LNCaP clone FGC (cell line): ENCODE results near the gene BCAR3.

Source experiments
- DNase-seq: peaks from one replicate; pipeline ENCODE4 v3.0.0-alpha.2; 2011; ENCODE audit warnings: low read depth
- H3K4me3 ChIP-seq: 2 replicates; pipeline ENCODE4 v1.5.1; 2011; ENCODE audit warnings: mild to moderate bottlenecking, low read depth, low read length, control low read depth
- CTCF ChIP-seq: IDR thresholded peaks from 2 replicates; pipeline ENCODE4 v1.5.1; 2012; ENCODE audit warnings: mild to moderate bottlenecking; ENCODE audit not compliant: control insufficient read depth, insufficient read depth; ENCODE audit errors: extremely low read depth

The BCAR3 gene

GRCh38 chr1:93694819-93695218, 13.2 kb upstream of the BCAR3 start:
- no peak overlapping the region for H3K4me3 ChIP-seq
- DNase-seq = no peak
- TF ChIP-seq CTCF = no peak

- TF ChIP-seq CTCF = no peak
- H3K4me3 ChIP-seq = no peak overlapping the region
- no peak for DNase-seq
Observed at GRCh38 chr1:93694039-93694438, 12.4 kb upstream of the BCAR3 start.

- no peak for DNase-seq
- H3K4me3 ChIP-seq = no peak overlapping the region
- TF ChIP-seq CTCF = no peak
Observed at GRCh38 chr1:93692983-93693591, 11.4 kb upstream of the BCAR3 start.

DNA sequence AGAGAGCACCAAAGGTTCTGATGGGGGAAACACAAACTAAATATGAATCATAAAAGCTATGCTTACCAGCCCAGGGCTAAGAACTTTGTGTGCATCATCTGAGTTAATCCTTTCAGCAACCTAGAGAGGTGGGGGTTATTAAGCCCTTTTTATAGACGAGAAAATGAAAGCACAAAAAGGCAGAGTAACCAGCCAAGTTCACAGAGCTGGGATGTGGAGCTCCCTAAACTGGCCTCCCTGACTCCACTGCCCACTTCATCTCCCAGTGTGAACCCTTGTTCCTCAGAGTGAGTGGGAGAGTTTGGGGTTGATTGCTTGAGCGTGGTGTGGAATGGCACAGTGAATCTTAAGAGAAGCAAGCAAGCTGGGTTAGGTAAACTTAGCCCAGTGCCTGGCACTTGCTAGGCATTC, 10.8 kb upstream of the BCAR3 start:
- no peak overlapping the region for H3K4me3 ChIP-seq
- no peak for TF ChIP-seq CTCF
- no peak for DNase-seq

DNA sequence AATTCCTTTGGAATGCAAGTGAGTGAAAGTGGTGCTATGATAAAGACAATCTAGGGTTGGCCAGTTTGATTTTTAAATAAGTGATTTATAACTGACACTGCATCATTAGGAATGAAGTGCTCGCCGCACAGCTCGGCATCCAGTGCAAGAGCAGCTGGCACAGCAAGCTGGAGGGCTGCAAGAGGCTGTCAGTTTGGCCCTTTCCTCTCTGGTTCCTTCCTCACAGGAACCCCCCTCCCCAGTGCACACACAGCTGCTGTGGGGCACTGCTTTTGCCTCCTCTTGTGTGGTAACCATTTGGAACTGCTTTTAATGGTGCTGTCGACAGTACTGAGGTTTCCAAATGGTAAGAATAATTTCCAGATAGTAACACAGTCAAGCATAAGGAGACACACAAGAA, 10.4 kb upstream of the BCAR3 start:
- no peak for DNase-seq
- H3K4me3 ChIP-seq = no peak overlapping the region
- no peak for TF ChIP-seq CTCF

GRCh38 chr1:93690921-93691789, 9.5 kb upstream of the BCAR3 start:
- no peak overlapping the region for H3K4me3 ChIP-seq
- DNase-seq = no peak
- TF ChIP-seq CTCF = no peak

- no peak overlapping the region for H3K4me3 ChIP-seq
- TF ChIP-seq CTCF = no peak
- DNase-seq = no peak
Observed at GRCh38 chr1:93690341-93690740, 8.7 kb upstream of the BCAR3 start.
